ENCODE measurements around the gene FYN. TPM values are rescaled to one million over a fixed set of nuclear protein-coding genes. Genes with fewer than 3 reads are reported as not detected.

FYN gene
- polyA plus RNA-seq, 3 donors = 88.4 to 149 (median 114) TPM

- no peaks in the 10 kb centered on the region for H3K9me3 Mint-ChIP-seq
- WGBS (ENCODE audit: insufficient coverage) = 97% methylated on average over 12 of the region's 13 CpGs
- H3K27me3 Mint-ChIP-seq (ENCODE audit: low read depth in 3 of 3) = no peaks in the 10 kb centered on the region
- peaks cover 3 to 4% of the 10 kb centered on the region in 2 donors for H3K4me1 ChIP-seq (ENCODE audit: control insufficient read depth in 1 of 2, insufficient read depth in 2 of 2, low read length in 2 of 2)
- no peaks in the 10 kb centered on the region for H3K79me2 ChIP-seq (ENCODE audit: insufficient read depth, low read length)
- H2AFZ ChIP-seq (ENCODE audit: insufficient read depth, low read depth, low read length, poor library complexity, severe bottlenecking) = no peak overlapping the region
- no peak for DNase-seq
- H3K9me3 ChIP-seq (replicated peaks in 1 of 2; ENCODE audit: control insufficient read depth in 1 of 2, insufficient read depth in 1 of 2, low read length in 2 of 2) = no peaks in the 10 kb centered on the region
- no peak overlapping the region for H3K27ac ChIP-seq (ENCODE audit: low read depth in 1 of 2, low read length in 2 of 2)
- peaks cover 64 to 84% of the 10 kb centered on the region in 2 donors for H3K36me3 ChIP-seq (replicated peaks in 1 of 2; ENCODE audit: control insufficient read depth in 1 of 2, insufficient read depth in 2 of 2, low read length in 2 of 2)
- intact Hi-C loops (cut with micrococcal nuclease) = loop anchor here (2.0 to 10.0 kb wide), 4 partner anchors 317 to 453 kb away; no protein-coding TSS in a partner anchor
- TF ChIP-seq, protein P1, sequence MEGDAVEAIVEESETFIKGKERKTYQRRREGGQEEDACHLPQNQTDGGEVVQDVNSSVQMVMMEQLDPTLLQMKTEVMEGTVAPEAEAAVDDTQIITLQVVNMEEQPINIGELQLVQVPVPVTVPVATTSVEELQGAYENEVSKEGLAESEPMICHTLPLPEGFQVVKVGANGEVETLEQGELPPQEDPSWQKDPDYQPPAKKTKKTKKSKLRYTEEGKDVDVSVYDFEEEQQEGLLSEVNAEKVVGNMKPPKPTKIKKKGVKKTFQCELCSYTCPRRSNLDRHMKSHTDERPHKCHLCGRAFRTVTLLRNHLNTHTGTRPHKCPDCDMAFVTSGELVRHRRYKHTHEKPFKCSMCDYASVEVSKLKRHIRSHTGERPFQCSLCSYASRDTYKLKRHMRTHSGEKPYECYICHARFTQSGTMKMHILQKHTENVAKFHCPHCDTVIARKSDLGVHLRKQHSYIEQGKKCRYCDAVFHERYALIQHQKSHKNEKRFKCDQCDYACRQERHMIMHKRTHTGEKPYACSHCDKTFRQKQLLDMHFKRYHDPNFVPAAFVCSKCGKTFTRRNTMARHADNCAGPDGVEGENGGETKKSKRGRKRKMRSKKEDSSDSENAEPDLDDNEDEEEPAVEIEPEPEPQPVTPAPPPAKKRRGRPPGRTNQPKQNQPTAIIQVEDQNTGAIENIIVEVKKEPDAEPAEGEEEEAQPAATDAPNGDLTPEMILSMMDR (IDR thresholded peaks at IDR 0.05) = no peak
- no peaks in the 10 kb centered on the region for H3K27me3 ChIP-seq (ENCODE audit: control insufficient read depth in 2 of 2, insufficient read depth in 2 of 2, low read length in 2 of 2)
- H3K4me3 Mint-ChIP-seq = no peak overlapping the region
- H3K4me2 ChIP-seq (replicated peaks; ENCODE audit: extremely low read depth, low read length, poor library complexity, severe bottlenecking) = no peak overlapping the region
- peaks cover 3% of the 10 kb centered on the region for H3K4me1 Mint-ChIP-seq
- no peak overlapping the region for H3K9ac ChIP-seq (ENCODE audit: insufficient read depth, low read length, poor library complexity, severe bottlenecking)
- peaks cover 75 to 85% of the 10 kb centered on the region in 2 donors for H3K36me3 Mint-ChIP-seq
- H4K20me1 ChIP-seq (ENCODE audit: insufficient read depth, low read length) = peaks cover 69% of the 10 kb centered on the region
- H3K4me3 ChIP-seq (replicated peaks in 1 of 3; ENCODE audit: low read depth in 2 of 3, low read length in 3 of 3) = no peak overlapping the region
- peak overlapping the region in 4 of 7 donors; percentile 33 to 59 (median 50) for H3K27ac Mint-ChIP-seq
These were observed 161.1 kb downstream of the FYN start for GRCh38 chr6:111711984-111712752.

DNA sequence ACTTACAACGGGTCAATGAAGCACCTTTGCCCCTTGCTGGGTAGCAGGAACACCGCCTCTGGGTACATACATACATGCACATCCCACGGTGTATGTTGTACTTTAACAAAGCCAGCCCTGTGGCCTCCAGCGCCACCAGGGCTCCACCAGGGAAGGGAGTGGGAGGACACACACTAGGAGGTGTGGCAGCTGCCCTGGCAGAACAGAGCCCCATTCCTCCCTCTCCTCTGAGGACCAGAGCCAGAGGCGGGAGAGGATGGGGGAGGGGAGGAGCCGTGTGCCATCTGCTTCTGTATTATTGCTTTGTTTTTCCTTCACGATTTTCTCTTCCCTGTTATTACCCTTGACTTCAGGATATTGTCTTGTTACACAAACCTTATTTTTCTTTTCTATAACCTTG is 161.8 kb downstream of the FYN start:
- Histone ChIP-seq H3K9me3 (replicated peaks in 1 of 2; ENCODE audit: control insufficient read depth in 1 of 2, insufficient read depth in 1 of 2, low read length in 2 of 2) (no peaks in the 10 kb centered on the region), H4K20me1 (ENCODE audit: insufficient read depth, low read length) (peaks cover 74% of the 10 kb centered on the region), H3K9ac (ENCODE audit: insufficient read depth, low read length, poor library complexity, severe bottlenecking) (no peak overlapping the region), H2AFZ (ENCODE audit: insufficient read depth, low read depth, low read length, poor library complexity, severe bottlenecking) (no peak overlapping the region), H3K36me3 (replicated peaks in 1 of 2; ENCODE audit: control insufficient read depth in 1 of 2, insufficient read depth in 2 of 2, low read length in 2 of 2) (peaks cover 71 to 85% of the 10 kb centered on the region in 2 donors), H3K27ac (ENCODE audit: low read depth in 1 of 2, low read length in 2 of 2) (peak overlapping the region in 1 of 2 donors; percentile 21), H3K27me3 (ENCODE audit: control insufficient read depth in 2 of 2, insufficient read depth in 2 of 2, low read length in 2 of 2) (no peaks in the 10 kb centered on the region), H3K4me2 (replicated peaks; ENCODE audit: extremely low read depth, low read length, poor library complexity, severe bottlenecking) (no peak overlapping the region), H3K4me3 (replicated peaks in 1 of 3; ENCODE audit: low read depth in 2 of 3, low read length in 3 of 3) (no peak overlapping the region), H3K4me1 (ENCODE audit: control insufficient read depth in 1 of 2, insufficient read depth in 2 of 2, low read length in 2 of 2) (peaks cover 3 to 4% of the 10 kb centered on the region in 2 donors), H3K79me2 (ENCODE audit: insufficient read depth, low read length) (no peaks in the 10 kb centered on the region)
- H3K4me1 Mint-ChIP-seq = peaks cover 3% of the 10 kb centered on the region
- peak overlapping the region in 5 of 7 donors; percentile 16 to 68 (median 56) for H3K27ac Mint-ChIP-seq
- no peaks in the 10 kb centered on the region for H3K27me3 Mint-ChIP-seq (ENCODE audit: low read depth in 3 of 3)
- intact Hi-C loops (cut with micrococcal nuclease) = loop anchor here (2.0 to 10.0 kb wide), 4 partner anchors 317 to 453 kb away; no protein-coding TSS in a partner anchor
- WGBS (ENCODE audit: insufficient coverage) = no CpG with 5 or more reads among the region's 7 CpGs
- no peaks in the 10 kb centered on the region for H3K9me3 Mint-ChIP-seq
- no peak overlapping the region for H3K4me3 Mint-ChIP-seq
- H3K36me3 Mint-ChIP-seq = peaks cover 78 to 85% of the 10 kb centered on the region in 2 donors
- TF ChIP-seq, protein P1 (IDR thresholded peaks at IDR 0.05) = no peak
- DNase-seq = no peak

All from CD14-positive monocyte (primary cell).